MCF 10A (cell line): ENCODE results near the gene LMF2. TPM values are rescaled to one million over a fixed set of nuclear protein-coding genes. Genes with fewer than 3 reads are reported as not detected.

Experiments used
- BruUV-seq: library from RNA; stranded (reverse); fragments of 400-500 nt; replicated peaks from 2 replicates; lab custom pipeline; 2021; lab: Mats Ljungman, UMichigan
- CTCF ChIA-PET: fragments of 300-600 bp; sonication (Branson Sonifier 250); formaldehyde crosslinking; extraction: SDS; loops from one replicate; lab custom pipeline; 2021; ENCODE audit warnings: antibody characterized with exemption, inconsistent platforms; lab: Yijun Ruan, JAX
- POLR2A ChIA-PET: fragments of 300-600, 350-650 bp; sonication (Branson Sonifier 250); formaldehyde crosslinking; extraction: SDS; loops from one replicate; lab custom pipeline; 2020; ENCODE audit warnings: antibody characterized with exemption, inconsistent platforms; lab: Yijun Ruan, JAX
- DNase-seq: peaks from one replicate; pipeline ENCODE4 v3.0.0-alpha.2; 2018; ENCODE audit not compliant: unreplicated experiment
- H3K27ac Mint-ChIP-seq: one replicate; pipeline ENCODE4 v1.8.0; 2022; ENCODE audit warnings: mild to moderate bottlenecking, low read depth, mixed read lengths; ENCODE audit not compliant: unreplicated experiment
- H3K27me3 Mint-ChIP-seq: one replicate; pipeline ENCODE4 v1.8.0; 2022; ENCODE audit warnings: mixed read lengths; ENCODE audit not compliant: insufficient read depth, unreplicated experiment
- H3K36me3 Mint-ChIP-seq: one replicate; pipeline ENCODE4 v1.8.0; 2022; ENCODE audit warnings: mild to moderate bottlenecking, moderate library complexity, mixed read lengths; ENCODE audit not compliant: insufficient read depth, unreplicated experiment
- H3K4me1 Mint-ChIP-seq: one replicate; pipeline ENCODE4 v1.8.0; 2022; ENCODE audit warnings: mixed read lengths; ENCODE audit not compliant: insufficient read depth, unreplicated experiment
- H3K4me3 Mint-ChIP-seq: one replicate; pipeline ENCODE4 v1.8.0; 2022; ENCODE audit warnings: mild to moderate bottlenecking, moderate library complexity, mixed read lengths; ENCODE audit not compliant: unreplicated experiment
- H3K9me3 Mint-ChIP-seq: one replicate; pipeline ENCODE4 v1.8.0; 2022; ENCODE audit warnings: mixed read lengths; ENCODE audit not compliant: unreplicated experiment
- intact Hi-C: fragments of 100-400 bp; cut with micrococcal nuclease; formaldehyde crosslinking; loops from 2 replicates; pipeline ENCODE4 v1.14.1; 2022
- total RNA-seq: library from RNA; stranded (reverse); gene quantifications from 2 replicates; pipeline ENCODE4 v1.2.3, GENCODE V29; 2022
- TF ChIP-seq, protein P1 (sequence below): fragments of 200-600 bp; IDR thresholded peaks from one replicate; pipeline ENCODE4 v1.8.0; 2022; ENCODE audit warnings: antibody characterized with exemption, mild to moderate bottlenecking; ENCODE audit not compliant: unreplicated experiment

Gene LMF2
- total RNA-seq, 1 experiment from 2014 or later = 50.9 TPM

- Mint-ChIP-seq H3K27me3 (no peaks in the 10 kb centered on the region), H3K27ac (no peak overlapping the region), H3K9me3 (no peaks in the 10 kb centered on the region), H3K4me3 (peak overlapping the region; percentile 50), H3K36me3 (no peaks in the 10 kb centered on the region), H3K4me1 (peaks cover 12% of the 10 kb centered on the region)
- TF ChIP-seq, protein P1, sequence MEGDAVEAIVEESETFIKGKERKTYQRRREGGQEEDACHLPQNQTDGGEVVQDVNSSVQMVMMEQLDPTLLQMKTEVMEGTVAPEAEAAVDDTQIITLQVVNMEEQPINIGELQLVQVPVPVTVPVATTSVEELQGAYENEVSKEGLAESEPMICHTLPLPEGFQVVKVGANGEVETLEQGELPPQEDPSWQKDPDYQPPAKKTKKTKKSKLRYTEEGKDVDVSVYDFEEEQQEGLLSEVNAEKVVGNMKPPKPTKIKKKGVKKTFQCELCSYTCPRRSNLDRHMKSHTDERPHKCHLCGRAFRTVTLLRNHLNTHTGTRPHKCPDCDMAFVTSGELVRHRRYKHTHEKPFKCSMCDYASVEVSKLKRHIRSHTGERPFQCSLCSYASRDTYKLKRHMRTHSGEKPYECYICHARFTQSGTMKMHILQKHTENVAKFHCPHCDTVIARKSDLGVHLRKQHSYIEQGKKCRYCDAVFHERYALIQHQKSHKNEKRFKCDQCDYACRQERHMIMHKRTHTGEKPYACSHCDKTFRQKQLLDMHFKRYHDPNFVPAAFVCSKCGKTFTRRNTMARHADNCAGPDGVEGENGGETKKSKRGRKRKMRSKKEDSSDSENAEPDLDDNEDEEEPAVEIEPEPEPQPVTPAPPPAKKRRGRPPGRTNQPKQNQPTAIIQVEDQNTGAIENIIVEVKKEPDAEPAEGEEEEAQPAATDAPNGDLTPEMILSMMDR = no peak
- BruUV-seq = no TSS peak
- DNase-seq = no peak
- POLR2A ChIA-PET = interaction anchor here (0.7 to 1.0 kb wide), 2 partner anchors 38 to 102 kb away, joined by 3 read pairs; no protein-coding TSS in a partner anchor
- CTCF ChIA-PET = interaction anchor here (0.6 kb wide), 1 partner anchor 210 kb away, joined by 4 read pairs; no protein-coding TSS in a partner anchor
- intact Hi-C loops = no loop called here
These were observed 27.8 kb downstream of the LMF2 start for GRCh38 chr22:50479721-50480120.

- ChIA-PET CTCF (interaction anchor here (0.6 to 1.7 kb wide), 3 partner anchors 19 to 43 kb away, joined by 3 to 5 read pairs (median 3); no protein-coding TSS in a partner anchor), POLR2A (no interaction called here)
- no TSS peak for BruUV-seq
- H3K27ac Mint-ChIP-seq = no peak overlapping the region
- H3K4me1 Mint-ChIP-seq = peaks cover 24% of the 10 kb centered on the region
- intact Hi-C loops = no loop called here
- H3K27me3 Mint-ChIP-seq = no peaks in the 10 kb centered on the region
- DNase-seq = no peak
- TF ChIP-seq, protein P1 = no peak
- no peak overlapping the region for H3K4me3 Mint-ChIP-seq
- no peaks in the 10 kb centered on the region for H3K9me3 Mint-ChIP-seq
- peaks cover 14% of the 10 kb centered on the region for H3K36me3 Mint-ChIP-seq
These were observed 29.6 kb downstream of the LMF2 start for GRCh38 chr22:50477923-50478322.

DNA sequence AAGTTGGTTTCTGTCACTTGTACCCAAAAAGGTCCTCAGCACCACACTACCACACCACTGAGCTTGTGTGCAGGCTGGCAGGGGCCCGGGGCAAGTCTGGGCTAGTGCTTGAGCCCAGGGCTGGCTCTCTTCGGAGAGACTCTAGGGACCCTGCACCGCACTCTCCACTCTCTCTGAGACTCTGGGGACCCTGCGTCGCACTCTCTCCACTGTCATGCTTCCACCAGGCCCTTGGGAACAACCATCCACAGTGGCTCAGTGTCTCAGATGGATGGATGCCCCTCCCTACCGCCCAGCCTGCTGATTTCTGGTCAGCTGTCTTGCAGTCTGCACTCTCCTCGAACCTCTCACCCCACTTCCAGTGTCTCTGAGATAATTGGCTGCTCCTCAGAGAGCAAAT, 30.6 kb downstream of the LMF2 start:
- TF ChIP-seq, protein P1 = no peak
- no peak overlapping the region for H3K27ac Mint-ChIP-seq

GRCh38 chr22:50475652-50476002, 31.9 kb downstream of the LMF2 start:
- BruUV-seq = no TSS peak
- Mint-ChIP-seq H3K4me3 (peak overlapping the region; percentile 90), H3K9me3 (no peaks in the 10 kb centered on the region), H3K27me3 (no peaks in the 10 kb centered on the region), H3K4me1 (peaks cover 31% of the 10 kb centered on the region), H3K27ac (peak overlapping the region; percentile 67), H3K36me3 (peaks cover 14% of the 10 kb centered on the region)
- intact Hi-C loops = no loop called here
- DNase-seq = no peak
- ChIA-PET POLR2A (interaction anchor here (0.8 to 1.6 kb wide), 3 partner anchors 49 to 107 kb away, joined by 3 read pairs; partner anchors contain the start of genes CHKB and SCO2), CTCF (interaction anchor here (0.6 to 0.8 kb wide), 3 partner anchors 15 to 171 kb away, joined by 3 read pairs; no protein-coding TSS in a partner anchor)
- TF ChIP-seq, protein P1 = no peak

More for the DNA sequence above, 30.6 kb downstream of the LMF2 start:
- BruUV-seq = no TSS peak
- POLR2A ChIA-PET = interaction anchor here (0.8 to 1.6 kb wide), 2 partner anchors 48 to 106 kb away, joined by 3 to 4 read pairs; partner anchors contain the start of gene CHKB
- CTCF ChIA-PET = interaction anchor here (0.6 kb wide), 2 partner anchors 25 to 235 kb away, joined by 3 to 4 read pairs; no protein-coding TSS in a partner anchor
- Mint-ChIP-seq H3K9me3 (no peaks in the 10 kb centered on the region), H3K27me3 (no peaks in the 10 kb centered on the region), H3K4me1 (peaks cover 27% of the 10 kb centered on the region), H3K4me3 (peak overlapping the region; percentile 36), H3K36me3 (peaks cover 14% of the 10 kb centered on the region)
- intact Hi-C loops = no loop called here
- no peak for DNase-seq
